ENCODE measurements around the gene GSG1L. TPM values are rescaled to one million over a fixed set of nuclear protein-coding genes. Genes with fewer than 3 reads are reported as not detected.
"Not testable (repeated sequence)": the region's sequence is repeated elsewhere in the genome, so short reads cannot be mapped to it uniquely, and the experiment has no call there.

Gene GSG1L
- polyA plus RNA-seq, 3 donors: 0.41 to 0.91 (median 0.50) TPM

GRCh38 chr16:27982184-27982583, 81.3 kb downstream of the GSG1L start:
- DNase-seq: no peak

DNA sequence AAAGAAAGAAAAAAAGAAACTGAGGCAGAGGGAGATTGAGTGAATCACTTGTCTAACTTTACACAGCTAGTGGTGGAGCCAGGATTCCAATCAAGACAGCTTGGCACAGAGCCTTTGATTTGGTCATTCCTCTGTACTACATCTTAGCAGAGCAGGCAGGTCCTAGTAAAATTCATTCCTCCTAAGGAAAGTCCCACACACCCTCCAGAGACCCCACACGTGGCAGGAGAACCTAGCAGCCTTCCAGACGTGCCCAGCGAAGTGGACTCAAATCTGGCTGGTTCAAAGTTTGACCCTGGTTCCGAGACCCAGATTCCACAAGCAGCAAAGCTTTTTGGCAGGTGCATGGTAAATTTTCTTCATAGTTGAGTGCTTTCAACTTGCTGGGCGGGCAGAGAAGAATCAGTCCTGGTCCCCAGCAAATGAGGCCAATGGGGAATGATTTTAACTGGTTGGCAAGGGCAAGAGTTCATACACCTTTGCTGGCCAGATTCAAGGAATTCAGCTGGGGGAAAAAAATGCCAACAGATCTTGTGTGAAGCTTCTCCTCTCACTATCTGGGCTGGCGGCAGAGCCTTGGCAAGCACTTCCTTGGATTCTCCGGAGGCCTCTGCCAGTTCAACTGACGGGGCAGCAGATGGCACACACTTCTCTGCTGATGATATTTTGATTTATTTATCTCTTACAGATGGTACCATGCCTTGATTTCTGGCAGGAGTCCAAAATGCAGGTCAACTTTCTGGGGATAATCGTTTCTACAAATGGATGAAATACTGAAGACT, 82.4 kb downstream of the GSG1L start:
- DNase-seq: no peak

GRCh38 chr16:27980076-27980775, 83.3 kb downstream of the GSG1L start:
- DNase-seq: no peak

GRCh38 chr16:27979668-27980067, 83.8 kb downstream of the GSG1L start:
- DNase-seq: not testable (repeated sequence)

DNA sequence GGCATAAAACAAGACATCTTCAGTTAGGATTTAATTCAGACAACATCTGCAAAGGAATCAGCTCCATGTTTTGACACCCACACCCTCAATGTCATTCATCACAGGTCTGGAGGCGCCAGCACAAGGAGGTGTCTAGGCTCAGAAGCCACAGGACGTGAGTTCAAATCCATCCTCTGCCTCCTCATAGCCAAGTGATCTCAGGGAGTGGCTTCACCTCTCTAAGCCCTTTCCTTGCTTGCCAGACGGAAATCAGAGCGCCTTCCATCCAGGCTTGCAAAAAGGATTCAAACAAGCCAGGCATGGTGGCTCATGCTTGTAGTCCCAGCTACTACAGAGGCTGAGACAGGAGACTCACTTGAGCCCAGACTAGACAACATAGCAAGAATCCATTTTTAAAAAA, 84.6 kb downstream of the GSG1L start:
- no peak for DNase-seq

GRCh38 chr16:27977966-27978365, 85.5 kb downstream of the GSG1L start:
- DNase-seq: no peak

DNA sequence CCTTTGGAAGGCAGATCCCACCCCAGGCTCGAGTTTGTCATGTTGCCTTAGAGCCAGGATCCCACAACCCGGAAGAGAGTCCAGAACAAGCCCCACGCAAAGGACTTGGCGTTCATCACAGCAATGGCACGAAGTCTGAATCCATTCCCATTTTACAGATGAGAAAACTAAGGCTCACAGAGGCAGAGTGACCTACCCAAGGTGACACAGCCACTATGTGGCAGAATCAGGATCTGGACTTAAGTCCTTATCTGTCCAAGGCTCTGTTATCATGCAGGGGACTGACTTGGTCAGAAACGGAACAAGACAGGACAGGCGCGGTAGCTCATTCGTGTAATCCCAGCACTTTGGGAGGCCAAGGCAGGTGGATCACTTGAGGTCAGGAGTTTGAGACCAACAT, 86.5 kb downstream of the GSG1L start:
- DNase-seq: no peak

- no peak for DNase-seq
Measured at GRCh38 chr16:27974896-27975540, 88.5 kb downstream of the GSG1L start.

GRCh38 chr16:27973678-27974077, 89.8 kb downstream of the GSG1L start:
- DNase-seq: no peak

DNA sequence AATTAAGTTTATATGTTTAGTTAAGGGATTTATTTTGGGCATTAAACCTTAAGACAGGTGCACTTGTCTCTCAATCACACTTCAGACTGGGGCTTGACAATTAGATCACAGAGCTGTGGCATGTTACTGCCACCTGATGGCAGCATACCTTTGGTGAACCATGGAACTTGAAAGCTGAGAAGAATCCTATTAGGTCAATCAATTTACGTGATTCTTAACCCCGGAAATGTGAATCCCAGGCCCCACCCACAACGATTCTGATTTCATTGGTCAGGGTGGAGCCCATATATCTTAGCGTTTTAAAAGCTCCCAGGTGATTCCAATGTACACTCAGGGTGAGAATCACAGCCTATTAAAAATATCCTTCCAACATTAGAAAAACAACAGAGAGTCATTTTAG, 91.0 kb downstream of the GSG1L start:
- peak; percentile 16 for DNase-seq

GRCh38 chr16:27969574-27969973, 93.9 kb downstream of the GSG1L start:
- DNase-seq: no peak

DNA sequence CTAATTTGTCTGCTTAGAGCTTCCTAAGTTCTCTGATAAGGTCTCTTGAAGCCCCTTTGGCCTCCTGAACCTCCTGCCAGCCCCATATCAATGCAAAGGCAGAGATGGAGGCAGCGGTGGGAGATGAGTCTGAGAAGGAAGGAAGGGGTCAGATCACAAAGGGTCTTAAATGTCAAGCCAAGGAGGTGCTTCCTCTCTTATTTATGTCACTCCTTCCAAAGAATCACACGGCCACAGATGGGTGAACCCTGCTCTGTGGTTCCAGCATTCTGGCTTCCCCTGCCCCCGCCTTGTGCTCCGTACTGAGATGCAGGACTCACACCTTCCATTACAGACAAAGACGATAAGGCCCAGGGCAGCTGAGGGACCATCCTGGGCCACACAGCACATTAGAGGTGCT, 96.3 kb downstream of the GSG1L start:
- no peak for DNase-seq

- DNase-seq: no peak
Measured at GRCh38 chr16:27966756-27967155, 96.8 kb downstream of the GSG1L start.

DNA sequence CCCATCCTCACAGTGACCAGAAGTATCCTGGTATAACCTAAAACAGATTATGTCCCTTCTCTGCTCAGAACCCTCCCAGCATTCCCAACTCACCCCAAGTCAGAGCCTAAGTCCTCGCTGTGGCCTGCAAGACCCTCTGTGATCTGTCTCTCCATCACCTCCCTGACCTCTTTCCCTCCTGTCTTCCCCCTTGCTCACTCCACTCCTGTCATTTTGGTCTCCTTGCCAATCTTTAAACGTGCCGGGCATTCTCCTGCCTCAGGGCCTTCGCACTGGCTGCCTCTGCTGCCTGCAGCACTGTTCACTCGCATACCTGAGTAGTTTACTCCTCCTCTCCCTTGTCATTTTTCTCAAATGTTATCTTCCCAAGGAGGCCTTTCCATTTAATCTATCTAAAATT, 97.7 kb downstream of the GSG1L start:
- no peak for DNase-seq

GRCh38 chr16:27963471-27963965, 100.0 kb downstream of the GSG1L start:
- no peak for DNase-seq

GRCh38 chr16:27962197-27962596, 101.3 kb downstream of the GSG1L start:
- DNase-seq: no peak

DNA sequence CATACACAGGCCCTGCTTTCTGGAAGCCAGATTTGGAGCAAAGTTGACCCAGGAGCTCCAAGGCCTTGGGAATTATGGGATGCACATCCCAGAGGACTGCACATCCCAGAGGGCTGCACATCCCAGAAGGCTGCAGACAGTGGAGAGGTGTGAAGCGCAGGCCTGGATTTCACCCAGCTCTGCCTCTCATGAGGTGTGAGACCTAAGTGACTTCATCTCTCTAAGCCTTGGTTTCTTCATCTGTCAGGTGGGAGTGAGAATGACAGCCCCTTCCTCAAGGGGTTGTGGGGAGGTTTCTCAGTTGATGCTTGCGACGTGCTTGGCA, 102.3 kb downstream of the GSG1L start:
- DNase-seq: no peak

GRCh38 chr16:27960619-27961295, 102.8 kb downstream of the GSG1L start:
- no peak for DNase-seq

DNA sequence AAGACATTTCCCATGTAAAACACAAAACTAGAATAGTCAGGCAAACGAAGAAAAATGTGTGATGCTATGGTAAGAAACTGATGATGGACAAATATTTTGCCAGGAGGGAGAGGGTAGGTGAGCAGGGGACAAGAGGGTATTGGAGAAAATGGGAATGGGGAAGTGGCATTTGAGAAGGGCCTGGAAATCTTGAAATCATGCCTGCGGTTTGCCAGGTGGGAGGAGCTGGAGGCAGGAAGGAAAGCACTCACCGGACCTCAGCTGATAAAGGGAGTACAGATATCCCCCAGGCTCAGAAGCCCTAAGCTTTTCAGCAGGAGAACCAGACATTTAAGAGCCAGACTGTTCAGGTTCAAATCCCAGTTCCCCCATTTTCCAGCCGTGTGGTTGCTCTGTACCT, 103.6 kb downstream of the GSG1L start:
- no peak for DNase-seq

GRCh38 chr16:27954191-27954590, 109.3 kb downstream of the GSG1L start:
- DNase-seq: no peak

- no peak for DNase-seq
Measured at GRCh38 chr16:27952811-27953210, 110.7 kb downstream of the GSG1L start.

DNA sequence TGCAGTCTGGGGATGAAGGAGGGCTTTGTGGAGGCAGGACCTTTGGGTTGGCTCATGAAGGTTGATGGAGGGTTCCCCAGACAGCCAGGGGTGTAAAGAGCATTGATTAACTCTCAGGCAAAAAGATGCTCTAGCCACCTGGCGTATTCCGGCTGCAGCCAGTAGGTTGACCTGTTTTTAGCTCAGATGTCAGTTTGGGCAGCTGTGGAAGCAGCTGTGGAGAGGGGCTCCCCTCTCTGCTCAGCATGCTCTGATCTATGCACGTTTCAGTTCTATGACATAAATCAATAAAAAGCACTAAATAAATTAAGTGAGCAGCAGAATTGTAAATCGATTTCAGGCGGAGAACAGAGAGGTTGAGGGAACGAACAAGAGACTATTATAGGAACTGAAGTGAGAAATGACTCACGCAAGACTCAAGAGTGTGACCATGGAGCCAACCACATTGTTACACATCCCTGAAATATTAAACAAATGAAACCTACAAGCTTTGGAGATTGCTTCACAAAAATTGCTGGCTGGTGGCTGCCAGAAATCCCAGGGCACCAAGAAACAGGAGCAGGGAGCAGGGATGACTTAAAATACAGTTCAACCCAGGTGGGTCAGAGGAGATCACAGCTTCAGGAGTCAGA, 111.9 kb downstream of the GSG1L start:
- DNase-seq: no peak

All from renal pelvis (tissue), 4 donors.